ENCODE results near the gene PCDHGA6.
"Not testable (repeated sequence)": the region's sequence is repeated elsewhere in the genome, so short reads cannot be mapped to it uniquely, and the experiment has no call there.

PCDHGA6 gene

GRCh38 chr5:141394401-141395187 lies 20.9 kb downstream of the PCDHGA6 start:
- DNase-seq = not testable (repeated sequence)

DNA sequence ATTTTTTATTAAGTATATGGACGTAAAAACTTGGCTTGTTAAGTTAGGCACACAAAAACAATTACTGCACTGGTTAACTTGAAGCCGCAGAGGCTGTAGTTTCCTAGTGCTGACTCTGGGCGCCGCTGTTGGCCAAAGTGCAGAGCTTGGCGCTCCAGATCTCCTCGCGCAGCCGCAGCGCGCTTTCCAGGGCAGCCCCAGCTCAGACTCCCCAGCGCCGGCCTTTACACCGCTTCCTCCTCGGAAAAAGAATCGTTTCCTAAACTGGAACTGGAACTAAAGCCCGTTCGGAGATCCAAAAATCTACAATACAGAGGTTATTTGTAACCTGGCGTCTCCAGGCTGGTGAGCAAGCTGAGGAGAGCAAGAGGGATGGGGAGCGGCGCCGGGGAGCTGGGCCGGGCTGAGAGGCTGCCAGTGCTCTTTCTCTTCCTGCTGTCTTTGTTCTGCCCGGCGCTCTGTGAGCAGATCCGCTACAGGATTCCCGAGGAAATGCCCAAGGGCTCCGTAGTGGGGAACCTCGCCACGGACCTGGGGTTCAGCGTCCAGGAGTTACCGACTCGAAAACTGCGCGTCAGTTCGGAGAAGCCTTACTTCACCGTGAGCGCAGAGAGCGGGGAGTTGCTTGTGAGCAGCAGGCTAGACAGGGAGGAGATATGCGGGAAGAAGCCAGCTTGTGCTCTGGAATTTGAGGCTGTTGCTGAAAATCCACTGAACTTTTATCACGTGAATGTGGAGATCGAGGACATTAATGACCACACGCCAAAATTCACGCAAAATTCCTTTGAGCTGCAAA lies 24.3 kb downstream of the PCDHGA6 start, which contains the start of gene PCDHGB5:
TSS of gene PCDHGB5 (plus strand) at position 192 of the 796 bp plus-strand sequence. CDS start at position 373, 181 bp downstream.
- DNase-seq = peak in 1 of 2 experiments; percentile 19

DNA sequence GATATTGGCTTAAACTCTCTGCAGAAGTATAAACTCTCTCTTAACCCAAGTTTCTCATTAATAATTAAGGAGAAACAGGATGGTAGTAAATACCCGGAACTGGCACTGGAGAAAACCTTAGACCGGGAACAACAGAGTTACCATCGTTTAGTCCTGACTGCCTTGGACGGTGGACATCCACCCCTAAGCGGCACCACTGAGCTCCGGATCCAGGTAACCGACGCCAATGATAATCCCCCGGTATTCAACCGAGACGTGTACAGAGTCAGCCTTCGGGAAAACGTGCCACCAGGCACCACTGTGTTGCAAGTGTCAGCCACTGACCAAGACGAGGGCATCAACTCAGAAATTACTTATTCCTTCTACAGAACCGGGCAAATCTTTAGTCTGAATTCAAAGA lies 24.9 kb downstream of the PCDHGA6 start:
- no peak for DNase-seq

GRCh38 chr5:141399555-141400258 lies 26.0 kb downstream of the PCDHGA6 start:
- no peak for DNase-seq

GRCh38 chr5:141402553-141403243 lies 29.0 kb downstream of the PCDHGA6 start, which contains the start of gene PCDHGA9:
Gene PCDHGA9, plus strand, starts transcription at chr5:141402778. Its CDS starts 175 bp downstream, at chr5:141402953.
- DNase-seq = no peak

- DNase-seq = no peak
Observed at GRCh38 chr5:141403387-141403786, 29.7 kb downstream of the PCDHGA6 start.

DNA sequence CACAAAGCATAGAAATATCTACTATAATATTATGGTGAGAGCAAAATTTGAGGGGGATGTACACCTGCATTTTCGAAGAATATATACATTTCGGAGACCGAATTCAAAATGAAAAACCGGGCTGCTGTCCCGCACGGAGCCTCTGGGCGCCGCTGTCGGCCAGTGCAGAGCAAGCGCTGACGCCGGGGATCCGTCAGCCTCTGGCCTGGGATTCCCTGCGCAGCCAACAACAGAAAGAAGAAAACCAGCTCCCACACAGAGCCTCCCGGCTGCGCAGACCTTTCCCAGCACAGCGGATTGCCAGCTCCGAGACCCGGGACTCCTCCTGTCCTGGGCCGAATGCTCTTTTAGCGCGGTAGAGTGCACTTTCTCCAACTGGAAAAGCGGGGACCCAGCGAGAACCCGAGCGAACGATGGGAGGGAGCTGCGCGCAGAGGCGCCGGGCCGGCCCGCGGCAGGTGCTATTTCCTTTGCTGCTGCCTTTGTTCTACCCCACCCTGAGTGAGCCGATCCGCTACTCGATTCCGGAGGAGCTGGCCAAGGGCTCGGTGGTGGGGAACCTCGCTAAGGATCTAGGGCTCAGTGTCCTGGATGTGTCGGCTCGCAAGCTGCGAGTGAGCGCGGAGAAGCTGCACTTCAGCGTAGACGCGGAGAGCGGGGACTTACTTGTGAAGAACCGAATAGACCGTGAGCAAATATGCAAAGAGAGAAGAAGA lies 34.3 kb downstream of the PCDHGA6 start, which contains the start of gene PCDHGB6:
TSS of gene PCDHGB6 (plus strand) at position 232 of the 716 bp plus-strand sequence. CDS start at position 414, 182 bp downstream.
- not testable (repeated sequence) for DNase-seq

- no peak for DNase-seq
Observed at GRCh38 chr5:141409598-141410306, 36.1 kb downstream of the PCDHGA6 start.

GRCh38 chr5:141411575-141411974 lies 37.9 kb downstream of the PCDHGA6 start:
- no peak for DNase-seq

DNA sequence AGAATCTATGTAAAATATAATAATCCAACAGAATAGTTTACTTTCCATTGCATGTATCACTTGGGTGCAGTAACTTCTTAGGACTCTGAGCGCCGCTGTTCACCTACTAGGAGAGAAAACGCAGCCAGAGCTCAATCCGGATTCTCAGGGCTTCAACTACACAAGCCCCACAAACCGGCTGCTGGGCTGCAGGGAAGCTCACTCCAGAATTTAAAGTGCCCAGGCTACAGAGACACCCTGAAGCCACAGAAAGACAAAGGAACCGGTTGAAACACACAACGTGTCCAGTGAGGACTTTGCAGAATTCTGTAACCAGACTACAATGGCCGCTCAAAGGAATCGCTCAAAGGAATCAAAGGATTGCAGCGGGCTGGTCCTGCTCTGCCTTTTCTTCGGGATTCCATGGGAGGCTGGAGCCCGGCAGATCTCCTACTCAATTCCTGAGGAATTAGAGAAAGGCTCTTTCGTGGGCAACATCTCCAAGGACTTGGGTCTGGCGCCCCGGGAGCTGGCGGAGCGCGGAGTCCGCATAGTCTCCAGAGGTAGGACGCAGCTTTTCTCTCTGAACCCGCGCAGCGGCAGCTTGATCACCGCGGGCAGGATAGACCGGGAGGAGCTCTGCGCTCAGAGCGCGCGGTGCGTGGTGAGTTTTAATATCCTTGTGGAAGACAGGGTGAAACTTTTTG lies 39.3 kb downstream of the PCDHGA6 start, which contains the start of gene PCDHGA10:
TSS of gene PCDHGA10 (plus strand) at position 134 of the 686 bp plus-strand sequence. CDS start at position 323, 189 bp downstream.
- peak; percentile 50 to 52 for DNase-seq

GRCh38 chr5:141413540-141414069 lies 39.9 kb downstream of the PCDHGA6 start:
- no peak for DNase-seq

DNA sequence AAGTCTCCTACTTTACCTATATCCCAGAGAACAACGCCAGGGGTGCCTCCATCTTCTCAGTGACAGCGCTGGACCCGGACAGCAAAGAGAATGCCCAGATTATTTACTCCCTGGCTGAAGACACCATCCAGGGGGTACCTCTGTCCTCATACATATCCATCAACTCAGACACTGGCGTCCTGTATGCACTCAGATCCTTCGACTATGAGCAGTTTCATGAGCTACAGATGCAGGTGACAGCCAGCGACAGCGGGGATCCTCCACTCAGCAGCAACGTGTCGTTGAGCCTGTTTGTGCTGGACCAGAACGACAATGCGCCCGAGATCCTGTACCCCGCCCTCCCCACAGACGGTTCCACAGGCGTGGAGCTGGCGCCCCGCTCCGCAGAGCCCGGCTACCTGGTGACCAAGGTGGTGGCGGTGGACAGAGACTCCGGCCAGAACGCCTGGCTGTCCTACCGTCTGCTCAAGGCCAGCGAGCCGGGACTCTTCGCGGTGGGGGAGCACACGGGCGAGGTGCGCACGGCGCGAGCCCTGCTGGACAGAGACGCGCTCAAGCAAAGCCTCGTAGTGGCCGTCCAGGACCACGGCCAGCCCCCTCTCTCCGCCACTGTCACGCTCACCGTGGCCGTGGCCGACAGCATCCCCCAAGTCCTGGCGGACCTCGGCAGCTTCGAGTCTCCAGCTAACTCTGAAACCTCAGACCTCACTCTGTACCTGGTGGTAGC lies 41.0 kb downstream of the PCDHGA6 start:
- not testable (repeated sequence) for DNase-seq

DNA sequence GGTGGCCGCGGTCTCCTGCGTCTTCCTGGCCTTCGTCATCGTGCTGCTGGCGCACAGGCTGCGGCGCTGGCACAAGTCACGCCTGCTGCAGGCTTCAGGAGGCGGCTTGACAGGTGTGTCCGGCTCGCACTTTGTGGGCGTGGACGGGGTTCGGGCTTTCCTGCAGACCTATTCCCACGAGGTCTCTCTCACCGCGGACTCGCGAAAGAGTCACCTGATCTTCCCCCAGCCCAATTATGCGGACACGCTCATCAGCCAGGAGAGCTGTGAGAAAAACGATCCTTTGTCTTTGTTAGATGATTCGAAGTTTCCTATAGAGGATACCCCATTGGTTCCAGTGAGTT lies 41.6 kb downstream of the PCDHGA6 start:
- not testable (repeated sequence) for DNase-seq

GRCh38 chr5:141417494-141418172 lies 43.9 kb downstream of the PCDHGA6 start, which contains the start of gene PCDHGB7:
Gene PCDHGB7, plus strand, starts transcription at chr5:141417677. Its CDS starts 183 bp downstream, at chr5:141417860.
- DNase-seq = peak in 1 of 2 experiments; percentile 32

DNA sequence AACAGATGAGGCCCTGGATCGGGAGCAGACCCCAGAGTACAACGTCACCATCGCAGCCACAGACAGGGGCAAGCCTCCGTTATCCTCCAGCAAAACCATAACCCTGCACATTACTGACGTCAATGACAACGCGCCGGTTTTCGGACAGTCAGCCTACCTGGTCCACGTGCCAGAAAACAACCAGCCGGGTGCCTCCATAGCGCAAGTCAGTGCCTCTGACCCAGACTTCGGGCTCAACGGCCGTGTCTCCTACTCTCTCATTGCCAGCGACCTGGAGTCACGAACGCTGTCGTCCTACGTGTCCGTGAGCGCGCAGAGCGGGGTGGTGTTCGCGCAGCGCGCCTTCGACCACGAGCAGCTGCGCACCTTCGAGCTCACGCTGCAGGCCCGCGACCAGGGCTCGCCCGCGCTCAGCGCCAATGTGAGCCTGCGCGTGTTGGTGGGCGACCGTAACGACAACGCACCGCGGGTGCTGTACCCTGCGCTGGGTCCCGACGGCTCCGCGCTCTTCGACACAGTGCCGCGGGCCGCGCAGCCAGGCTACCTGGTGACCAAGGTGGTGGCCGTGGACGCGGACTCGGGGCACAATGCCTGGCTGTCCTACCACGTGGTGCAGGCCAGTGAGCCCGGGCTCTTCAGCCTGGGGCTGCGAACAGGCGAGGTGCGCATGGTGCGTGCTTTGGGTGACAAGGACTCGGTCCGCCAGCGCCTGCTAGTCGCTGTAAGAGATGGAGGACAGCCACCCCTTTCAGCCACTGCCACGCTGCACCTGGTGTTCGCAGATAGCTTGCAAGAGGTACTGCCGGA lies 45.6 kb downstream of the PCDHGA6 start:
- DNase-seq = no peak

- peak in 1 of 2 experiments; percentile 18 for DNase-seq
Observed at GRCh38 chr5:141420855-141421488, 47.3 kb downstream of the PCDHGA6 start, which contains the start of gene PCDHGA11. Gene PCDHGA11, plus strand, starts transcription at chr5:141421051. Its CDS starts 177 bp downstream, at chr5:141421228.

DNA sequence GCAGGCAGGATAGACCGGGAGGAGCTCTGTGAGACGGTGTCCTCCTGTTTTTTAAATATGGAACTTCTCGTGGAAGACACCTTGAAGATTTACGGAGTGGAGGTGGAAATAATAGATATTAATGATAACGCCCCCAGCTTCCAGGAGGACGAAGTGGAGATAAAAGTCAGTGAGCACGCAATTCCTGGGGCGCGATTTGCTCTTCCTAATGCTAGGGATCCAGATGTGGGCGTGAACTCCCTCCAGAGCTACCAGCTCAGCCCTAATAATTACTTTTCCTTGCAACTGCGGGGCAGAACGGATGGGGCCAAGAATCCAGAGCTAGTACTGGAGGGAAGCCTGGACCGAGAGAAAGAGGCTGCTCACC lies 47.8 kb downstream of the PCDHGA6 start:
- no peak for DNase-seq

Data from activated CD4-positive, alpha-beta T cell treated with anti-CD3 and anti-CD28 coated beads, Interleukin-2, amount 50 U/mL, for 4 hours (primary cell).